ENCODE data around the gene RALGAPA1.
A peak's percentile ranks its signal among the peaks of the same experiment; 100 is the strongest.

The RALGAPA1 gene

GRCh38 chr14:35533357-35534207, 275.5 kb downstream of the RALGAPA1 start, which contains the start of gene INSM2:
Gene INSM2 (plus strand): TSS chr14:35534164. CDS start chr14:35534253, 89 bp downstream.
- peak; percentile 33 for DNase-seq

- DNase-seq = no peak
These were observed 276.2 kb downstream of the RALGAPA1 start for GRCh38 chr14:35532783-35533356.

GRCh38 chr14:35531960-35532747, 276.9 kb downstream of the RALGAPA1 start:
- no peak for DNase-seq

GRCh38 chr14:35526962-35527361, 282.1 kb downstream of the RALGAPA1 start:
- DNase-seq = no peak

GRCh38 chr14:35525695-35526094, 283.4 kb downstream of the RALGAPA1 start:
- no peak for DNase-seq

GRCh38 chr14:35519986-35520385, 289.1 kb downstream of the RALGAPA1 start:
- no peak for DNase-seq

- DNase-seq = no peak
These were observed 293.2 kb downstream of the RALGAPA1 start for GRCh38 chr14:35515916-35516315.

GRCh38 chr14:35512765-35513164, 296.3 kb downstream of the RALGAPA1 start:
- no peak for DNase-seq

GRCh38 chr14:35509846-35510245, 299.2 kb downstream of the RALGAPA1 start:
- DNase-seq = no peak

- DNase-seq = no peak
These were observed 302.2 kb downstream of the RALGAPA1 start for GRCh38 chr14:35506927-35507326.

GRCh38 chr14:35506461-35506860, 302.6 kb downstream of the RALGAPA1 start:
- DNase-seq = no peak

- DNase-seq = no peak
These were observed 304.8 kb downstream of the RALGAPA1 start for GRCh38 chr14:35504260-35504659.

GRCh38 chr14:35503646-35504045, 305.4 kb downstream of the RALGAPA1 start:
- no peak for DNase-seq

GRCh38 chr14:35499180-35499579, 309.9 kb downstream of the RALGAPA1 start:
- no peak for DNase-seq

- no peak for DNase-seq
These were observed 313.8 kb downstream of the RALGAPA1 start for GRCh38 chr14:35495278-35495677.

- DNase-seq = no peak
These were observed 316.5 kb downstream of the RALGAPA1 start for GRCh38 chr14:35492569-35493014.

Data from hematopoietic multipotent progenitor cell treated with erythropoietin and hydrocortisone succinate and interleukin-3 and kit ligand, for 8 days (in vitro differentiated cells).